Neural cell (in vitro differentiated cells): Measurements from ENCODE around the gene UQCR11. TPM values are rescaled to one million over a fixed set of nuclear protein-coding genes. Genes with fewer than 3 reads are reported as not detected.

Experiments used
- H2AFZ ChIP-seq: fragments of 200-600, 300-800 bp; sonication (generic), shearing (Covaris generic); 2 replicates; pipeline ENCODE4 v1.6.0; 2014; ENCODE audit warnings: low read depth, mild to moderate bottlenecking, antibody characterized with exemption, low read length, moderate library complexity
- H3F3A ChIP-seq: fragments of 200-600 bp; shearing (Covaris generic); 2 replicates; pipeline ENCODE4 v1.6.1; 2016; ENCODE audit warnings: mild to moderate bottlenecking, moderate library complexity, mixed read lengths, antibody characterized with exemption, low read length; ENCODE audit not compliant: insufficient read depth, poor library complexity, severe bottlenecking
- H3K27ac ChIP-seq: fragments of 200-600, 300-800 bp; sonication (generic), shearing (Covaris generic); 2 replicates; pipeline ENCODE4 v1.5.1; 2014; ENCODE audit warnings: mild to moderate bottlenecking, low read length, moderate library complexity
- H3K27me3 ChIP-seq: fragments of 300-800, 200-600 bp; sonication (generic), shearing (Covaris generic); 2 replicates; pipeline ENCODE4 v1.6.0; 2014; ENCODE audit warnings: mild to moderate bottlenecking, low read depth, low read length, moderate library complexity; ENCODE audit not compliant: insufficient read depth
- H3K36me3 ChIP-seq: fragments of 300-800, 200-600 bp; sonication (generic), shearing (Covaris generic); 2 replicates; pipeline ENCODE4 v1.5.1; 2014; ENCODE audit warnings: mild to moderate bottlenecking, antibody characterized with exemption, low read length, moderate library complexity; ENCODE audit not compliant: insufficient read depth
- H3K4me2 ChIP-seq: fragments of 300-800, 200-600 bp; sonication (generic), shearing (Covaris generic); 2 replicates; pipeline ENCODE4 v1.6.0; 2014; ENCODE audit warnings: mild to moderate bottlenecking, low read length
- H3K4me3 ChIP-seq: fragments of 300-800, 200-600 bp; sonication (generic), shearing (Covaris generic); 2 replicates; pipeline ENCODE4 v1.5.1; 2014; ENCODE audit warnings: mild to moderate bottlenecking, low read length, moderate library complexity
- H3K79me2 ChIP-seq: fragments of 200-600 bp; shearing (Covaris generic); replicated peaks from 2 replicates; pipeline ENCODE4 v1.6.0; 2014; ENCODE audit warnings: mild to moderate bottlenecking, low read length, moderate library complexity; ENCODE audit not compliant: insufficient read depth
- H3K9ac ChIP-seq: fragments of 300-800, 200-600 bp; sonication (generic), shearing (Covaris generic); 2 replicates; pipeline ENCODE4 v1.6.1; 2016; ENCODE audit warnings: mild to moderate bottlenecking, low read length, mixed read lengths
- H3K9me2 ChIP-seq: fragments of 200-600 bp; shearing (Covaris generic); 2 replicates; pipeline ENCODE4 v1.6.1; 2016; ENCODE audit warnings: mild to moderate bottlenecking, low read length, mixed read lengths; ENCODE audit not compliant: insufficient read depth
- H3K9me3 ChIP-seq: fragments of 200-600, 300-800 bp; sonication (generic), shearing (Covaris generic); 2 replicates; pipeline ENCODE4 v1.6.1; 2016; ENCODE audit warnings: mild to moderate bottlenecking, mixed run types, low read length, moderate library complexity, mixed read lengths
- H4K20me1 ChIP-seq: fragments of 200-600 bp; shearing (Covaris generic); 2 replicates; pipeline ENCODE4 v1.6.1; 2016; ENCODE audit warnings: mild to moderate bottlenecking, mixed run types; ENCODE audit not compliant: insufficient read depth
- EP300 ChIP-seq: fragments of 450-650 bp; conservative IDR thresholded peaks from 2 replicates; pipeline ENCODE4 v1.6.1; 2014; ENCODE audit warnings: antibody characterized with exemption, mild to moderate bottlenecking, moderate library complexity; ENCODE audit not compliant: poor library complexity, severe bottlenecking
- EZH2 ChIP-seq: fragments of 200-600, 300-800 bp; shearing (Covaris generic), sonication (generic); IDR thresholded peaks from 2 replicates; pipeline ENCODE4 v1.6.1; 2014; ENCODE audit warnings: antibody characterized with exemption, low read length, borderline replicate concordance, mild to moderate bottlenecking; ENCODE audit not compliant: insufficient read depth, poor library complexity, severe bottlenecking
- MXI1 ChIP-seq: fragments of 450-650 bp; conservative IDR thresholded peaks from 2 replicates; pipeline ENCODE4 v1.6.1; 2014; ENCODE audit warnings: antibody characterized with exemption, mild to moderate bottlenecking; ENCODE audit not compliant: poor library complexity, severe bottlenecking
- POLR2AphosphoS5 ChIP-seq: IDR thresholded peaks from 2 replicates; pipeline ENCODE4 v1.6.1; 2012
- RAD21 ChIP-seq: fragments of 450-650 bp; conservative IDR thresholded peaks from 2 replicates; pipeline ENCODE4 v1.6.1; 2014; ENCODE audit warnings: antibody characterized with exemption, mild to moderate bottlenecking, moderate library complexity
- SMC3 ChIP-seq: fragments of 450-650 bp; conservative IDR thresholded peaks from 2 replicates; pipeline ENCODE4 v1.6.1; 2014; ENCODE audit warnings: antibody characterized with exemption, mild to moderate bottlenecking, moderate library complexity; ENCODE audit not compliant: poor library complexity
- TAF1 ChIP-seq: IDR thresholded peaks from 2 replicates; pipeline ENCODE4 v1.6.1; 2012; ENCODE audit warnings: low read depth
- polyA plus RNA-seq: library from polyadenylated mRNA; depleted of rRNA; stranded (reverse); fragments of >200 nt; gene quantifications from 2 replicates; pipeline ENCODE4 v1.2.3, GENCODE V29; 2014
- TF ChIP-seq, protein P1 (sequence below): fragments of 450-650 bp; IDR thresholded peaks from 2 replicates; pipeline ENCODE4 v1.5.1; 2014; ENCODE audit warnings: antibody characterized with exemption, mild to moderate bottlenecking, moderate library complexity; ENCODE audit not compliant: poor library complexity, severe bottlenecking
- TF ChIP-seq, protein P2 (sequence below): IDR thresholded peaks from 2 replicates; pipeline ENCODE4 v1.6.1; 2012; ENCODE audit warnings: borderline replicate concordance

Gene UQCR11
- polyA plus RNA-seq, 1 donor from 2014 or later: 204 TPM

DNA sequence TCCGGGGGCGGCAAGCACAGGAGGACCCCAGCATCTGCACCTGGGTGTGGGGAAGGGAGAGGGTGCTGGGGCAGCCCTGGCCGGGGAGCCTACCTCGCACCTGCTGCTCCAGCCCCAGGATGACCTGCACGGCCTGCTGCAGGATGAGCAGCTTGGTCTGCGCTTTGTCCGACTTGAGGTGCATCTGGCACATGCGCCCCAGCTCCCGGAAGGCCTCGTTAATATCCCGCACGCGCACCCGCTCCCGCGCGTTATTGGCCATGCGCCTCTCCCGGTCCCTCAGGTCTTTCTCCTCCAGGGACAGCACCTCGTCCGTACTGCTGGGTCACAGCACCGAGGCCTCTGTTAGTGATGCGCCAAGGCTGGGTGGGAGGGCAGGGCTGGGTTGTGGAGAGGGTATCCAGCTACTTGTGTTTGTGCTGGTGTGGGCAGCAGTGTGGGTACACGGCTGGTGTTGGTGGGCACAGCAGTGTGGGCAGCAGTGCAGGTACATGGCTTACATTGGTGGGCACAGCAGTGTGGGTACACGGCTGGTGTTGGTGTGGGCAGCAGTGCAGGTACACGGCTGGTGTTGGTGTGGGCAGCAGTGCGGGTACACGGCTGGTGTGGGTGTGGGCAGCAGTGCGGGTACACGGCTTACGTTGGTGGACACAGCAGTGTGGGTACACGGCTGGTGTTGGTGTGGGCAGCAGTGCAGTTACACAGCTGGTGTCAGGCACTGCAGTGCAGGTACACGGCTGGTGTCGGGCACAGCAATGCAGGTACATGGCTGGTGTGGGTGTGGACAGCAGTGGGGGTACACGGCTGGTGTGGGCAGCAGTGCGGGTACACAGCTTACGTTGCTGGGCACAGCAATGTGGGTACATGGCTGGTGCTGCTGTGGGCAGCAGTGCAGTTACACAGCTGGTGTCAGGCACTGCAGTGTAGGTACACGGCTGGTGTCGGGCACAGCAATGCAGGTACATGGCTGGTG, 7.1 kb upstream of the UQCR11 start:
- H3K27ac ChIP-seq: no peak overlapping the region
- H3K27me3 ChIP-seq: no peaks in the 10 kb centered on the region
- H3K79me2 ChIP-seq: no peaks in the 10 kb centered on the region
- H3K4me3 ChIP-seq: no peak overlapping the region
- no peaks in the 10 kb centered on the region for H3K9me2 ChIP-seq
- no peak overlapping the region for H3K4me2 ChIP-seq
- H4K20me1 ChIP-seq: no peaks in the 10 kb centered on the region
- H3K9me3 ChIP-seq: no peaks in the 10 kb centered on the region
- no peak overlapping the region for H3K9ac ChIP-seq
- peaks cover 11% of the 10 kb centered on the region for H3K36me3 ChIP-seq
- H3F3A ChIP-seq: no peaks in the 10 kb centered on the region
- no peak overlapping the region for H2AFZ ChIP-seq
- TF ChIP-seq TAF1: no peak
- TF ChIP-seq EP300: no peak

DNA sequence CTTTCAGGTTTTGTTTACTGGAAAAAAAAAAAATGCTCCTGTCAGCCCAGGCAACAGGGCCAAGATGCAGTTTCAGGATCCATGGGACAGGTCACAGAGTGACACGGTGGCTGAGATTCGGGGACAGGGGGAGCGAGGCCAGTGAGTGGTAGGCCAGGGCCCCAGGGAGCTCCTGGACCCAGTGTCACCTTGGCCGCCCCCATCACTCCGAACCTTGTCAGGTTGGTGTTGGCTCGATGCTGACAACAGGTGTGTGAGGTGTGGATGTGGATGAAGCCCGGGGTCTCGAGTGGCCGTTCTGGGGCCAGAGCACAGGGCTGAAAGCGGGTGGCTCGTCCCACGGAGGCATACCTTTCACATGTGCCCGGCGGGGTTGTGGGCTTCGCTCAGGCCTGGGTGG, 6.1 kb upstream of the UQCR11 start:
- Histone ChIP-seq H3K4me2 (no peak overlapping the region), H3K4me3 (no peak overlapping the region), H4K20me1 (no peaks in the 10 kb centered on the region), H3K9ac (no peak overlapping the region), H3K27ac (no peak overlapping the region), H3K27me3 (no peaks in the 10 kb centered on the region), H3K36me3 (peaks cover 11% of the 10 kb centered on the region), H2AFZ (no peak overlapping the region), H3K9me2 (no peaks in the 10 kb centered on the region), H3F3A (no peaks in the 10 kb centered on the region), H3K79me2 (no peaks in the 10 kb centered on the region), H3K9me3 (no peaks in the 10 kb centered on the region)
- no peak for TF ChIP-seq TAF1
- TF ChIP-seq EP300: no peak
- TF ChIP-seq SMC3: no peak
- TF ChIP-seq POLR2AphosphoS5: no peak
- TF ChIP-seq, protein P1, sequence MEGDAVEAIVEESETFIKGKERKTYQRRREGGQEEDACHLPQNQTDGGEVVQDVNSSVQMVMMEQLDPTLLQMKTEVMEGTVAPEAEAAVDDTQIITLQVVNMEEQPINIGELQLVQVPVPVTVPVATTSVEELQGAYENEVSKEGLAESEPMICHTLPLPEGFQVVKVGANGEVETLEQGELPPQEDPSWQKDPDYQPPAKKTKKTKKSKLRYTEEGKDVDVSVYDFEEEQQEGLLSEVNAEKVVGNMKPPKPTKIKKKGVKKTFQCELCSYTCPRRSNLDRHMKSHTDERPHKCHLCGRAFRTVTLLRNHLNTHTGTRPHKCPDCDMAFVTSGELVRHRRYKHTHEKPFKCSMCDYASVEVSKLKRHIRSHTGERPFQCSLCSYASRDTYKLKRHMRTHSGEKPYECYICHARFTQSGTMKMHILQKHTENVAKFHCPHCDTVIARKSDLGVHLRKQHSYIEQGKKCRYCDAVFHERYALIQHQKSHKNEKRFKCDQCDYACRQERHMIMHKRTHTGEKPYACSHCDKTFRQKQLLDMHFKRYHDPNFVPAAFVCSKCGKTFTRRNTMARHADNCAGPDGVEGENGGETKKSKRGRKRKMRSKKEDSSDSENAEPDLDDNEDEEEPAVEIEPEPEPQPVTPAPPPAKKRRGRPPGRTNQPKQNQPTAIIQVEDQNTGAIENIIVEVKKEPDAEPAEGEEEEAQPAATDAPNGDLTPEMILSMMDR: no peak
- TF ChIP-seq, protein P2, sequence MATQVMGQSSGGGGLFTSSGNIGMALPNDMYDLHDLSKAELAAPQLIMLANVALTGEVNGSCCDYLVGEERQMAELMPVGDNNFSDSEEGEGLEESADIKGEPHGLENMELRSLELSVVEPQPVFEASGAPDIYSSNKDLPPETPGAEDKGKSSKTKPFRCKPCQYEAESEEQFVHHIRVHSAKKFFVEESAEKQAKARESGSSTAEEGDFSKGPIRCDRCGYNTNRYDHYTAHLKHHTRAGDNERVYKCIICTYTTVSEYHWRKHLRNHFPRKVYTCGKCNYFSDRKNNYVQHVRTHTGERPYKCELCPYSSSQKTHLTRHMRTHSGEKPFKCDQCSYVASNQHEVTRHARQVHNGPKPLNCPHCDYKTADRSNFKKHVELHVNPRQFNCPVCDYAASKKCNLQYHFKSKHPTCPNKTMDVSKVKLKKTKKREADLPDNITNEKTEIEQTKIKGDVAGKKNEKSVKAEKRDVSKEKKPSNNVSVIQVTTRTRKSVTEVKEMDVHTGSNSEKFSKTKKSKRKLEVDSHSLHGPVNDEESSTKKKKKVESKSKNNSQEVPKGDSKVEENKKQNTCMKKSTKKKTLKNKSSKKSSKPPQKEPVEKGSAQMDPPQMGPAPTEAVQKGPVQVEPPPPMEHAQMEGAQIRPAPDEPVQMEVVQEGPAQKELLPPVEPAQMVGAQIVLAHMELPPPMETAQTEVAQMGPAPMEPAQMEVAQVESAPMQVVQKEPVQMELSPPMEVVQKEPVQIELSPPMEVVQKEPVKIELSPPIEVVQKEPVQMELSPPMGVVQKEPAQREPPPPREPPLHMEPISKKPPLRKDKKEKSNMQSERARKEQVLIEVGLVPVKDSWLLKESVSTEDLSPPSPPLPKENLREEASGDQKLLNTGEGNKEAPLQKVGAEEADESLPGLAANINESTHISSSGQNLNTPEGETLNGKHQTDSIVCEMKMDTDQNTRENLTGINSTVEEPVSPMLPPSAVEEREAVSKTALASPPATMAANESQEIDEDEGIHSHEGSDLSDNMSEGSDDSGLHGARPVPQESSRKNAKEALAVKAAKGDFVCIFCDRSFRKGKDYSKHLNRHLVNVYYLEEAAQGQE: no peak
- no peak for TF ChIP-seq MXI1
- TF ChIP-seq RAD21: no peak
- no peak for TF ChIP-seq EZH2
